Bronchial epithelial cell (primary cell): ENCODE measurements around the gene NCAM1. TPM values are rescaled to one million over a fixed set of nuclear protein-coding genes. Genes with fewer than 3 reads are reported as not detected.
A peak's percentile ranks its signal among the peaks of the same experiment; 100 is the strongest.

Source experiments
- DNase-seq: peaks from one replicate; pipeline ENCODE4 v3.0.0-alpha.2; 2010; ENCODE audit warnings: low read depth
- FAIRE-seq: peaks from 2 replicates; lab custom pipeline; 2011; peaks lifted over from hg19 to GRCh38; lab: Jason Lieb, UNC
- H3K27me3 ChIP-seq: 2 replicates; pipeline ENCODE4 v1.5.1; 2011; ENCODE audit warnings: low read length; ENCODE audit not compliant: control insufficient read depth, insufficient read depth
- H3K36me3 ChIP-seq: 2 replicates; pipeline ENCODE4 v1.5.1; 2011; ENCODE audit warnings: low read length; ENCODE audit not compliant: control insufficient read depth, insufficient read depth
- H3K4me3 ChIP-seq: 2 replicates; pipeline ENCODE4 v1.5.1; 2011; ENCODE audit warnings: mild to moderate bottlenecking, low read depth, low read length, control low read depth
- CTCF ChIP-seq: IDR thresholded peaks from 2 replicates; pipeline ENCODE4 v1.5.1; 2011; ENCODE audit warnings: mild to moderate bottlenecking, moderate library complexity, low read length, control low read depth, inconsistent platforms; ENCODE audit not compliant: insufficient read depth, severe bottlenecking
- total RNA-seq: library from RNA; depleted of rRNA; stranded (reverse); fragments of >200 nt; gene quantifications from 2 replicates; pipeline ENCODE4 v1.2.1, GENCODE V29; 2014

The NCAM1 gene
- total RNA-seq, 1 donor from 2014 or later: under 0.01 TPM

GRCh38 chr11:113181094-113181493 is 219.9 kb downstream of the NCAM1 start:
- Histone ChIP-seq H3K4me3 (no peak overlapping the region), H3K27me3 (no peaks in the 10 kb centered on the region), H3K36me3 (no peaks in the 10 kb centered on the region)
- FAIRE-seq (no peak), DNase-seq (no peak)
- TF ChIP-seq CTCF: no peak

GRCh38 chr11:113182288-113182687 is 221.1 kb downstream of the NCAM1 start:
- DNase-seq: no peak
- no peak for FAIRE-seq

DNA sequence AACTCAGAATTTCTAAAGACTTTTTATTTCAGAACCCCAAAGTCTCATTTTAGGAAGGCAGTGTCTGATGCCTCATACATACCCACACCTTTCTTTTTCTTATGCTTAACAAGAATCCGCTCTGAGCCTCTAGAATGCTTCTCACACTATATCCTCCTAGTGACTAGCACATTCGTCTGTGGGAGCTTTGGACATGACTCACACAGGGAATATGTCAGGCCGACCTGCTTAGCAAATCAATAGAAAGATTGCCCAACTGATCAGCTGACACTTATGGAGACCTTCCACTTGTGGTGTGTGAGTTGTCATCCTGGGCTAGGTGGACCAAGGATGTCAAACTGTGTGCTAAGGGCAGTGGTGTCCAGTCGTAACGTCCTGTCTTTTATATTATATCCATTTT is 223.3 kb downstream of the NCAM1 start:
- Histone ChIP-seq H3K4me3 (no peak overlapping the region), H3K27me3 (no peaks in the 10 kb centered on the region), H3K36me3 (no peaks in the 10 kb centered on the region)
- FAIRE-seq: peak; percentile 91
- no peak for TF ChIP-seq CTCF
- DNase-seq: peak; percentile 96

More at GRCh38 chr11:113182288-113182687, 221.1 kb downstream of the NCAM1 start:
- no peak for TF ChIP-seq CTCF
- Histone ChIP-seq H3K27me3 (no peaks in the 10 kb centered on the region), H3K36me3 (no peaks in the 10 kb centered on the region), H3K4me3 (no peak overlapping the region)

DNA sequence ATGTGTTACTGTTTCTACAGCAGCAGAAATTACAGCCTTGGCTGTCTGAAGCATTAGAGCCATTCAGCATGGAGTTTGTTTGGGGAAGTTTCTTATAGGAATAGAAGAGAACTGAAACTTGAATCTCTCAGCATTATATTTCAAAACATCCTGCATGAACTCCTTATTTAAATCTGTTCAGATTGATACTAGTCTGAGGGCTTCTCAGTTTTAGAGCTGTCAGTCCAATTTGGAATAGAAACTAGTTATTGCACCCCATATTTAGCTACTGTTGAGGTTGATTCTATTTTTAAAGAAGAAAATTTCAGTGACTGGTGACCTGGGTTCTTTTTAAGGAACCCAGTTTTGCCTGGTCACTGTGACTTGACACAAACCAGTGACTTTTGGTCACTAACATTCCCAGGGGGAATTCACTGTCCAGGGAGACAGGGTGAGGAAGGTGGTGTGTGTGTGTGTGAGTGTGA is 227.2 kb downstream of the NCAM1 start:
- no peaks in the 10 kb centered on the region for H3K27me3 ChIP-seq
- no peaks in the 10 kb centered on the region for H3K36me3 ChIP-seq
- DNase-seq (no peak), FAIRE-seq (no peak)
- no peak for TF ChIP-seq CTCF
- no peak overlapping the region for H3K4me3 ChIP-seq

DNA sequence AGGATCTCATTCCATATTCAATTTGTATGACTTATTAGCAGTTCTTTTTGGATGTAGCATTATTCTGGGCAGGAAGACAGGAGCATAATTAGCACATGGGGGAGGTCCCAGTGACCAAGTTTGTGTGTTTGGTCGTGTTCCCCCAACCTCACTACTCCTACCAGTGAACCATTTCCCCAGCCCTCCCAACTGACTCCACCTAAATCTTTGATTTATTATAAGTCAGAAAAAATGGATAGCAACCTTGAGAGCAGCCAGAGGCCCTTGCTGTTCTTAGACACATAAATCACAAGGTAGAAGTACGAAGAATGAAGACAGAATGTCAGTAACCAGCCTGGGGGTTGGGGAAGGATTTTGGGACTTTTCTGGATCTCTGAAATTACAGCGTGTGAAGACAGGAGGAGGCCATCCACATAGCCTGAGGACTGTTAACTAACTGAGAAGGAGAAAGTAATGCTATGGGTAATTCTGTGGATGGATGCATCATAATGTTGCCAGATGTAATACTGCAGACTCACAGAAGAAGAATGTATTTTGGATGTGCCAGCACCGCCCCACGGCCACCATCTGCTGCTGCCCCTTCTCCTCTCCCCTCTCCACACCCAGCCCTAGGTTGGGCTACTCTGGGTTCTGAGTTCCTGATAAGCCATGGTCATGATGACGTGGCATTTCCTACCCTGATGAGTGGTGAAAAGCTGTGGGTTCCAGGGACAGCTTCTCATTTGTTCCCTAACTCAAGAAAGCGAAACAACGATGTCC is 228.9 kb downstream of the NCAM1 start:
- TF ChIP-seq CTCF: no peak
- Histone ChIP-seq H3K36me3 (no peaks in the 10 kb centered on the region), H3K4me3 (no peak overlapping the region), H3K27me3 (no peaks in the 10 kb centered on the region)
- FAIRE-seq: no peak
- DNase-seq: peak; percentile 84
